GM19023 (cell line): ENCODE results near the gene NABP1.

Experiments used
- ATAC-seq: cut with Tn5 transposase; IDR thresholded peaks from one replicate; pipeline ENCODE4 v1.9.1; 2021; ENCODE audit warnings: mild to moderate bottlenecking, moderate library complexity; ENCODE audit not compliant: unreplicated experiment

The NABP1 gene

GRCh38 chr2:191703079-191703725 is 25.3 kb downstream of the NABP1 start:
- no peak for ATAC-seq

DNA sequence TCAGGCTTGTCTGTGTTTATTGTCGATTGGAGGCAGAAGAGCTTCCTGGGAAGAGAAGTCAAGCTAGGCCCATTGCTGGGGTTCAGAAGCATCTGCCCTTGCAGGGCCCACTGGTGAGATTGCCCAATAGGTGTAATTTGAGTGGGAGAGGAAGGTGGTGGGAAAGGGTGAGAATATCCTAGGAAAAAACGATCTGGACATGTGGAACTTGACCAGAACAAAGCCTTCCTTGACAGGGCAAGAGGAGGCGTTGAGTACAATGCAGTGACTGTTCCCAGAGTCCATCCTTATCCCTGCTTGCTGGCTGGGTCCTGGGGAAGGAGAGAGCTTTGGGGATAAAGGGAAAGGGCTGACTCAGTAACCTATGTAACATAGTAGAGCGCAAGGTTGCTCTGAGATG is 27.1 kb downstream of the NABP1 start:
- no peak for ATAC-seq

GRCh38 chr2:191705701-191706100 is 27.8 kb downstream of the NABP1 start:
- no peak for ATAC-seq

DNA sequence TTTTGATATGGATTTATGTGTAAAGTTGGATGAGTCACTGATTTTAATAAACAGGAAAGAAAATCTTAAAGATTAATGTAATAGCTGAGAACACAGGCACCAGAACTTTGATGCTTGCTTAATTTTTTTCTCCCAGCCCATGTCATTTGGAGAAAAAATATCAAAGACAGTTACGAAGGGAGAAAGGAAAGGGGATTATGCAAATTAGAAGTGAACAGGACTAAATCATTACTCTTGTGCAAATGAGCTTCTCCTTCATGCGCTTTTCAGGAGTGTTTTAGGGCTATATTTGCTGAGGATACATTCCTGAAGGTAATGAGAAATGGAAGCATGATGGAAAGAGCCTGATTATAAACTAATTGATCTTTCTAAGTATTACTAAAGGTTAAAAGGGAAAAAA is 28.9 kb downstream of the NABP1 start:
- no peak for ATAC-seq

DNA sequence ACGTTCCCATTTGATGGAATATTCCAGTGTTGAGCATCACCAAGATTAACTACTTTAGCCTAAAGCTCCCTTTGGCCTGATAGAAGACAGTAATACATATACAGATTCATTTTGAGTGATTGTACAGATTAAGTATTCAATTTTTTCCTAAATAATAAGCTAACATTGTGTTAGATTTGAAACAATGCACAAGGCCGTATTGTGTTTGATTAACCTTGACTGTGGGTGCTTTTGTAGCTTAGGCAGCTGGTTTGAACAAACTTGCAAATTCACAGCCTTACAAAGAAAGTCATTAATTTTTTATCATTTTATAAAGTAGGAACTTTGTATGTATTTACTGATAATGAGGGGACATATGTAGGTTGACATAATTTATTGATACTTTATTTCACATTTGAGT is 29.6 kb downstream of the NABP1 start:
- ATAC-seq: no peak

DNA sequence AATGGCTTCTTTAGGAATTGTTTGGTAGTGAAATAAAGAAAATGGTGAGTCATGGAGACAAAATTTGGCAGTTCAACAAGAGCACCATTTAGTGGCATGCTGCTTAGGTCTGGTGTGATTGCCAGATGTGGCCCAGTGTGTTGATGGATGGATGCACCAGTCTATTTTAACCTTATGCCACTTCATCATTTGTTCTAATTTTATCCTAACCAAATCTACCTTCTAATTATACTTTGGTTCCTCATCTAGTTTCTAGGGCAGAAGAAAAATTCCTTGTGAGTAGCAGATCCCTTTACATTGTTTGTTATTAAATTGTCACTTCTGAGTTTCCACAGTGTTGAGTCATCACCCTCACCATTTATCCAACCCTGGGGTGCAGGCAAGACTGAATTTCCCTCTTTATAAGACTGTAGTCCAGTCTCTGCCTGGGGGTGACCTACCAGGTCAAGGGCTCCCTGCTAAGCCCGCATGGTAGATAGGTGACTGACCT is 32.5 kb downstream of the NABP1 start:
- ATAC-seq: no peak

DNA sequence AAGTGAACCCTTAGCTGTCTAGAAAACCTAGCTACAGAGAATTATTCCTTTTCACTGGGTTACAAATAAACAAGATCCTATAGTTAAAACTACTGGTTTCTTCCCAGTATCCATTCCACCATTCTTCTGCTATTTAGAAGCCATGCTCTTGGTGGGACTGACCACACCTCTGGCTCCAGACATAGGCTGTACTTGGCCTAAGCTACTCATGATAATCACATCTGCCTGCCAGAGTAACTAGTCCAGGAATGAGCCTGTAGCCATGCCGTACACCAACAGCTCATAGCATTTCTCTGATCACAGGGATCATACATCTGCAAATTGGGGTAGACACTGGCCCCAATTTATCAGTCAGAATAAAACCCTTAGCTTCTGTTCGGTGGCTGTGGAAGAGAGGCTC is 33.7 kb downstream of the NABP1 start:
- ATAC-seq: no peak

DNA sequence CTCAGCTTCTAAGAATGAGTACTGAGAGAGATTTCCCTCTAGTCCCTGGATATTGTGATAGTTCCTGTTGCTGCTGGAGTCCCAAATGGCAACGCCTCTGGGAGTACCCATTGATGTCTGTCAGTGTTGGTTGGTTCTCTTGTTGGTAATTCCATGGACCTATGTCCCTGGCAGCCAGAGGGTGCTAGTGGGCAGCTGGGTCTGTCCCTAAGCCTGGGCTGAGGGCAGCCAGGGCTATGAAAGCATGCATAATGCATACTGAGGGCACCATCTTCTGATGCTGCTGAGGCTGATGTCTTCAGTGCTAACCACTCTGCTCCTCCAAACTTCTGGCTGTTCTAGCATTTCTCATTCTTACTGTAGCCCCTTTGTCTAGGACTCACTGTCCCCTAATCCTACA is 35.9 kb downstream of the NABP1 start:
- ATAC-seq: no peak

GRCh38 chr2:191714925-191715324 is 37.0 kb downstream of the NABP1 start:
- no peak for ATAC-seq

GRCh38 chr2:191715471-191715870 is 37.5 kb downstream of the NABP1 start:
- ATAC-seq: no peak

DNA sequence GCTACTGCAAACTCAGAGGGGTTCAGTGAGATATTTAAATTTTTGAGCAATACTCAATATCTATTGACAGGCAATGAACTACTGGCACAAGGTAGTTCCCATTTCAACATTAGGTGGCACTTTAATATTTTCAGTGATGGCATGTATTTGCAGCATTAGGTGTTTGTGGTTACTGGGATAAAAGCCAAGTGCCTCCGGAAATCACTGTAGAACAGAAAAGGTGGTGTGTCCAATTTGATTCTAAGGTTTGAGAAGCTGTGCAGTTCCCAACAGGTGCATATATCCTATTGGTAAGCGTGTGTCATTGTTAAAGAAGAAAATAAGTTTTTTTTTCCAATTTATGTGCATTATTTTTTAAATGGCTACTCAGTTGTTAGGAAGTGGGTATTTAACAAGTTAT is 41.3 kb downstream of the NABP1 start:
- ATAC-seq: no peak

DNA sequence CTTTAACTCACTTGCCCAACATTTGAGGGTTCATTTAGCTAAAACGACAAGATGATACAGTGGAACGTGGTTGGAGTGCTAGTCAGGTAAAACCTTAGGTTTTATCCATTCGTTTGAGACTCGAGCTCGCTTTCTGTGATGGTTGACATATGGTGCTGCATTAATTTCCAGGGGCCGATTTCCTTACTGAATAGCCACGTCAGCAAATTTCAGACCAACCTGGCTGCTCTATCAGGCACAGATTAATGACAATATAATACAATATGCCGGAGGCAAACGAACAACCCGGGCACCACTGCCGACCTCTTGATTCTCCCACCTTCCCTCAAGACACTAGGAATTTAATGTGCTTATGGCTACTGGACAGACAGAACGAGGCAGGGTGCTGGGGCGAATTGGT is 42.0 kb downstream of the NABP1 start:
- no peak for ATAC-seq

- no peak for ATAC-seq
These were observed 43.4 kb downstream of the NABP1 start for GRCh38 chr2:191721331-191721730.

DNA sequence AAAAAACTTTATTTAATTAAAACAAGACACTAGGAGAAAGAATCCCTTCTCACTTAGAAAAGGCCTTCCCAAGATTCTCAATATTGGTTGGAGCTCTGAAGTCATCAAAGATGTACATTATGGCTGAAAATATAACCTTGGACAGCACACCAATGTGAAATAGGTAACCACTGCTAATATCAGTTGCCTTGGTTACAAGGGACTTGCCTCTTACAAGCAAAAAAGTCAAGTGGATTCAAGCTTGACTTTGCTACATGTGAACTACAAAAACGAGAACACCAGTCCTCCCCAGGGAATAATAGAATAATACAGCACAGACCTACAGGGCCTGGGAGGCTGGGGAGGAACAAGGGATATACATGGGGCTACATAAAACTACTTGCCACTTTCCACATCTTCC is 46.1 kb downstream of the NABP1 start:
- ATAC-seq: no peak

GRCh38 chr2:191728750-191729624 is 51.1 kb downstream of the NABP1 start:
- no peak for ATAC-seq

DNA sequence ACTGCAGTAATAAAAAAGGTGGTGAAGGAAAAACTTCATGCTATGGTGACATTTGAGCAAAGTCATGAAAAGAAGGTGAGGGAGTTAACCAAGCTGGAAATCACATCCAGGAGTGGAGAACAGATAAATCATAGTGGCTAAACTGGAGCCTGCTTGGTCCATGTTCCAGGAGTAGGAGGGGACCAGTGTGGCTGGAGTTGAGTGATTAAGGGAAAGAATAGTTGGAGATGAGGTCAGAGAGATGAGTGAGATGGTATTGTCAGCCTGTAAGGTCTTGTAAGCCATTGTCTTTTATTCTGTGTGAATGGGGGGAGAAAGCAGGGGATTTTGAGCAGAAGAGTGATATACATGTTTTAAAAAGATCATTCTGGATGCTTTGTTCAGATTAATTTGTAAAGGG is 52.3 kb downstream of the NABP1 start:
- ATAC-seq: no peak
